NCI-H748 (cell line): Measurements from ENCODE around the gene DIAPH1.
A peak's percentile ranks its signal among the peaks of the same experiment; 100 is the strongest.

ENCODE experiments used
- DNase-seq: peaks from one replicate; lab custom pipeline; 2025; ENCODE audit not compliant: unreplicated experiment; lab: John Stamatoyannopoulos, UW

Gene DIAPH1

DNA sequence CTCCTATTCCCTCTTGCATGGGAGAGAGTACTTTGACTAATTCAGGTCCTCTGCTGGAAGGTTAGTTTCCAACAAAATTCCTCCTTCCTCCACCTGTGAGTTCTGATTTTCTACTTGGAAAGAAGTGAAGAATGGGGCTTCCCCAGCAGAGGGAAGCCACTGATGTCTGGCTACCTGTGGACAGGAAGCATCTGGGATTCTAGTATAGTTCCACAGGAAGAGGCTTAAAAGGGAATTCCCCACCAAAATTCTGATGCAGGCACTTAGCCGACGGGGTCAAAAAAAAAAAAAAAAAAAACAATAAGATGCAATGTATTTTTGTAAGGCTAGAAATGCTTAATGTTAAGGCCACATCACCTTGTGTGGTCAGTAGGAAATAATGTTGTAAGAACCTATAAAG, 96.5 kb downstream of the DIAPH1 start:
- no peak for DNase-seq

DNA sequence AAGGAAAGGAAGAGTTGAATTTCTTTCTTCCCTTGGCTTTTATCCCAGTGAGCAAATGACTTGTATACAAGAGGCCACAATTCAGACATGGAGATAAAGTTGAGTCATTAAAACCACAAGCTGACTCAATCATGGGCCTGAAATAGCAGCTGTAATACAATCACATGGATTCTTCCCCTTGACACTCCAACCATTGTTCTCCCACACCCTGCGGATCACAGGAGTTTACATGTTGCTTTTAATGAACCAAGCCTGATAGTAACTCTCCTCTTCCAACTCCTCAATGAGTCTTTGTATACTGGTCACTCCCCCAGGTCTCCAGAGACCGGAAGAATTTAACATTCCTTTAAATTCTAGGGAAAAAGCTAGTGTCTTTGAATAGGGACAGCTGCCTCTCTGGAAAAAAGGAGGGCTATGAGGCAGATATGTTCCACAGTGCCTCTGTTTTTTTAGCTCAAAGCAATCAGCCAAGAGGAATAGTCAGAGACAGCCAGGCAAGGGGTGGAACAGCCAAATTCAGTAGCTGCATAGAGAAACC, 97.5 kb downstream of the DIAPH1 start:
- DNase-seq: no peak

DNA sequence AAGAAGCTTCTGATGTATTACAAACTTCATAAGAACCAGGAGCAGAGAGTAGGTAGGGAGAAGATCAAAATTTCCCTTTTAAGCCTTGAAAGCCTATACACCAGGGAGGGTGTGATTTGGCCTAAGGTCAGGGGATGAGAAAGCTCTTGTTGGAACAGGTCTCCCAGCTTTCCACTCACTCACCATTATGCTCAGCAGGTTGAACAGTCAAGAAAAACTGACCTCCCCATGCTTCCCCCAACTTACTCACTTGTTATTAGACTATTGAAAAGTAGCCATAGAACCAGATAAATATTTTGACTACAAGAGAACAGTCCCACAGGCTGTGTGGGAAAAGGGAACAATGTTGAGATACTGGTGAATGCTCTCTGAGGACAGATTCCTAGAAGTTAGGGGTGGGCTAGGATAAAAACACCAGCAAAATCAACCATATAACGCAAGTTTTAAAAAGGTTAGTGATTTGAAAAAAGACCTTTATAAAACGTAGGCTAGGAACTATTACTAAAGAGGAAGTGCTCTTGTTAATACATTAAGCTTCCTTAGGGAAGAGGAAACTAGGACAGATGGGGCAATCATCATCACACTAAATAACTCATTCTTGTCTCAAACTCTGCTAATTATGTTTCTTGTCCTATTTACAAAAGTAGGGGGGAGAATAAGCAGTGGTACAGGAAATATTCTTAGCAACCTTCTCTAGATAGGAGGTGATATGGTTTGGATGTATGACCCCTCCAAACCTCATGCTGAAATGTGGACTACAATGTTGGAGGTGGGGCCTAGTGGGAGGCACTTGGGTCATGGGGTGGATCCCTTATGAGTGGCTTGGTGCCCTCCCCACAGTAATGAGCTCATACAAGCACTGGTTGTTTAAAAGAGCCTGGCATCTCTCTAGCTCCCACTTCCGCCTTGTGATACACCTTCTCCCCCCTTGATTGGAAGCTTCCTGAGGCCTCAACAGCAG, 98.9 kb downstream of the DIAPH1 start:
- no peak for DNase-seq

DNA sequence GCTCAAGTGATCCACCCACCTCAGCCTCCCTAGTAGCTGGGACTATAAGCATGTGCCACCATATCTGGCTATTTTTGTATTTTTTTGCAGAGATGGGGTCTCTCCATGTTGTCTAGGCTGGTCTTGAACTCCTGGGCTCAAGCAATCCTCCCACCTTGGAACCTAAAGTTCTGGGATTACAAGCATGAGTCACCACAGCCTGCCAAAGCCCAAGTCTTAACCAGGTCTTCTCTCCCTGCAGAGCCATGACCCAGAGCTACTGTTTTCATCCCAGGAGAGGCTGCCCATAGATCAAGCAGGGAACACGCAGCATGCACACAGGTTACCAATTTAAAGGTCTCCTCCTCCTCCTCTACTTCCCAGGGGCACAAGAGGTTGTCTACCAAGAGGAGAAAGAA, 100.2 kb downstream of the DIAPH1 start:
- no peak for DNase-seq

DNA sequence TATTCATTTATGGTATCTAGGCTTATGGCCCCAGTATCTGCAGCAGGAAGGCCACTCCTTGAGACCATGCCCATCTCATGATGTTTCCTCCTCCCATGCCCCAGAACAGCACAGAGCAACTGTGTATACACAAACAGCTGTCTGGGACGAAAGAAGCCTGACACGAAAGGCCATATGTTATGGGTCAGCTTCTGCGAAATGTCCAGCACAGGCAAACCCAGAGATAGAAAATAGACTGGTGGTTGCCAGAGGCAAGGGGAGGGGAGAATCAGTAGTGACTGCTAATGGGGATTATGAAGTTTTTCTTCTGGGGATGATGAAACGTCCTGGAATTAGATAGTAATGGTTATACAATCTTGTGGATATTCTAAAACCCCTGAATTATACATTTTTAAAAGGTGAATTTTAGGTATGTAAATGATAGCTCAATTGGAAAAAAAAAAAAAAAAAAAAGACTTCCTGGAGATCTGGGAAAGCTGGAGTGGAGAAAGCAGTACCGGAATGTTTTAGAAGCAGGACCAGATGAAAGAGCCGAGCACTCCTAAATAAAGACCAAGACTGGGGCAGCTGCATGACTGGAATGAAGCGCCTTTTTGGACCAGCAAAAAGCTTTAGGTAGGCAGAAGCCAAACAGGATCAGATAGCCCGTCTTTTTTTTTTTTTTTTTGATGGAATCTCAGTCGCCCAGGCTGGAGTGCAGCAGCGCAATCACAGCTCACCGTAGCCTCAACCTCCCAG, 100.8 kb downstream of the DIAPH1 start:
- DNase-seq: no peak

DNA sequence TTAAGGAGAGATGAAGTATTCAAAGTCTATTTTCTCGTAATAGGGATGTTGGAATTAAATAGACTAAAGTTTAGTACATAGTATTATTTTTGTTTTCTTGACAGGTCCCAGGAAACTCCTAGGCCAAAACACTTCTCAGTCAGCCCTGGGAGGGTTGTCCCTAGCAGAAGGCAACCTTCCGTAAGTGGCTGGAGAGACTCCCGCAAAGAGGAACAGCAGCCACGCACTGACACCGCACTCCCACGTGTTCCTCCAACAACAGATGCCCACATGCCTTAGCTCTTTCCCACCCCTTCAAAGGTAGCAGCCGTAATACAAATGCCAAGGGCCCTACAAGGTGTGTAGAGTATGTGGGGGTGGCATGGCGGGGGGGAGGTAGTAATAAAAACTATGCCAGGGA, 101.5 kb downstream of the DIAPH1 start:
- DNase-seq: no peak

DNA sequence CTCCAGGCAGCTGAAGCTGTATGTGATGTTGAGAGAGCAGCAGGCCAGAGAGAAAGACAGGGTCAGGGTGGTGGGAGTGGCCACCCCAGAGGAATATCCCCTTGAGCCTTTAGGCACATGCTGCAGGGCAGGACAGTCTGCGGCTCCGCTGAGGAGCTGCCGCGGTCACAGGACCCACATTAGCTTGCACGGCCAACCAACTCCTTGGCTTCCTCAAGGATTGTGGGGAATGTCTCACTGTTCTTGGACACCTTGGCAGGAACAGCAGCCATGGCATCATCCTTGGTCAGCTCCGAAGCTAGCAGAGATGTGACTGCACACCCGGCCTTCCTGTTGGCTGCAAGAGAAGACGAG, 102.2 kb downstream of the DIAPH1 start:
- no peak for DNase-seq

DNA sequence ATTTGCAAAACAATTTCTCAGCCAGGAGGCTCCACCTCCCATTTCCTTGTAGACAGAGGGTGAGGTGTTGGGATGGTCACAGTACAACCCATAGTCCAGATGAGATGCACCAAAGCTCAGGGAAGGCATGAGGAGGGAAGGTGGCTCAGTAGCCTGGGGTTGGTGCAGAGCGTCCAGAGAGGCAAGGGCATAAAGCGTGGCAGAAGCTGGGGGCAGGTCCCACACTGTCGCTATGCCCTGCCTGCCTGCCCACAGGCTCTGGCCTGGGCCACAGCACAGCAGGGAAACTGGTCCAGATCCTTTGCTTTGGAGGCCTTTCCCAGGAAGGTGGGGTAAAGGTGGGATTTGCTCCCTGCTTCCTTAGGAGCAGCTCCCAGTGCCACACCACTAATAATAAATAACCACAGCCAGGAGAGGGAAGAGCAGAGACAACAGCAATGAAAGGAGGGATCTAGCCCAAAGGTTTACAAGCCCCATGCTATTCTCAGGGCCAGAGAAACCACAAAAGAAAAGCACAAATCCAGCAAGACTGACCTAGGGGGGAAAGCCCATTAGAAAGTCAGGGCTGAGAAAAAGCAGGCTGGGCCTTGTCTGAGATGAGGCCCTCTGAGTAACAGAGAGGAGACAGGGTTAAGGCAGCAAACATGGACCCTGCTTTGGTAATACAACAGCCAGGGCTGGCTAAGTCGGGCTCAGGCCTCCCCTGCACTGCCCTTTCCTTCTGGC, 102.7 kb downstream of the DIAPH1 start:
- no peak for DNase-seq

DNA sequence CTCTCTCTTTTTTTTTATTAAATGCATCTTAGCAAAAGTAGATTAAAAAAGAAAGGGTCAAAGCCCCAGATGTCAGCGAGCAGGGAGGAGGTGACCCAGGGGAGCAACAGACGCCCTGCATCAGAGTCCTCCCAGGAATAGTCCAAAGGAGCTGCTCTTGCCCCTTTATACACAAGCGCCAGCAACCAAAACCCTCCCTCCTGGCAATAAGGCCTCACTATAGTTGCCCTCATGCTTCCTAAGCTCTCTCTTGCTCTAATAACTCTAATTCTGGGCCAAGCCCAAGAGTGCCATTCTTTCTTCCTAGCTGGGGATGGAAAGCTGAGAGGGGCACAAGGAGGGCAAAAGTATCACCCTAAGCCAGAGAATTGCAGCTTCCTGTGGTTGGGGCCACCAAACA, 103.7 kb downstream of the DIAPH1 start:
- DNase-seq: no peak

DNA sequence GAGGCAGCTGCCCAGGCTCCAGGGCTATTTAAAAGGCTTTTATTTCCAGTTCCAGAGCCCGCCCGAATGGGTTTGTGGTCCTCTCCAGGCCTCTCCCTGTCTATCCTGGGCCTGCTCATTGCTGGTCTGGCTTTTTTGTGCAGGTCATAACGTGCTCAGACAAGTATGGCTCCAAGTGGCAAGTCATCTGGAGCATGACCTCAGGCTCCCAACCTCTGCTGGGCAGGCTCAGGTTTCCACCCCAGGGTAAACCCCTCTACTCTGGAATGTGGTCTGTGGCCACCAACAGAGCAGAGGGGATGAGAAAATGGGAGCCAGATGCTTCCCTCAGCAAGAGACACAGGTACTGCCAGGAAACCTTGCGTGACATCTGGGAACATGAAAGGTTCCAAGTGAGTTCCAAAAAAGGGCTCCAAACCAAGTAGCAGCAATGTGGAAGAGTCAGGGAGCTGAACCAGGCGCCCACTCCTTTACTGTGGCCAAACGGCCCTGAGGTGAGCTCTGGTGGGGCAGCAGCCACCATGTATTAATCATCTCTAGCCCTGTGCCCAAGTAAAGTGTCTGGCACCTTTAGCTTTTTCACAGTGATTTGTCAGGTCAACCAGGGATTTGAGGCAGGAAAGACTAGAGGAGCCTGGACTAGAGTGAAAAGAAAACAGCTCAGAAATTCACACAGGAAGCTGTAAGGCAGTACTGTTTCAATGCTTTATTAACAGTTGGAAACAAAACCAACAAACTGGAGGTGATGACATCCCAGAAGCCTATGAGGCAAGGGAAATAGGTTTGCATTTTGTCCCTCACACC, 104.3 kb downstream of the DIAPH1 start:
- no peak for DNase-seq

DNA sequence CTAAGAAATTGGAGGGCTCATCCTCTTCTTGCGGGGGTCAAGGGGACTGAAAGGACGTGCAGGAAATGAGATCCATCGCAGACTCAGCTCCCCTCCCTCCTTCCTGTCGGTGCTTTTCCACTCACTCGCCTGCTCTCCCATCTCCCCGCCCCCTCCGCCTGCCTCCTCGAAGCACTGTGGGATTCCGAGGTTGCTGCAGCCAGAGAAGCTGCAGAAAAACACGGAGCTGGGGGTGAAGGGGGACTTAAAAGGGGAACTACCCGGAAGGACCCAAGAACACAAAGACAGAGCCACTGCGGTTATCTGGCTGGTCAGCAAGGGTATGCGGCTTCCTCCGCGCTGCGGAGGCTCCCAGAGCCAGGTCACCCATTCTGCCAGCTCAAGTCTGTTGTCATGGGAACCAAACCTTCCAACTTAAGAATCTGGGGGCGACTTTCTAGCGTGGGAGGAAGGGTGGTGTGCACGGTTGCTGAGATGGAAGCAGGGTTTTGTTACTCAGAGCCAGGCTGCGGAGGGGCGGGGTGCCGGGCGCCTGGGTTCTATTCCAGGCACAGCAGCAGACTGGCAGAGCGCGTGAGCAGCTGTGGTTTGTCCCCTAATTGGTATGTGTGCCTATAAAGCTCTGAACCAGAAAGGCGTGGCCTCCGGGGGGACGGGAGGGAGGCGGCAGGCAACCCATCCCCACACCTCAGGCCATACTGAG, 105.0 kb downstream of the DIAPH1 start:
- peak; percentile 61 for DNase-seq

DNA sequence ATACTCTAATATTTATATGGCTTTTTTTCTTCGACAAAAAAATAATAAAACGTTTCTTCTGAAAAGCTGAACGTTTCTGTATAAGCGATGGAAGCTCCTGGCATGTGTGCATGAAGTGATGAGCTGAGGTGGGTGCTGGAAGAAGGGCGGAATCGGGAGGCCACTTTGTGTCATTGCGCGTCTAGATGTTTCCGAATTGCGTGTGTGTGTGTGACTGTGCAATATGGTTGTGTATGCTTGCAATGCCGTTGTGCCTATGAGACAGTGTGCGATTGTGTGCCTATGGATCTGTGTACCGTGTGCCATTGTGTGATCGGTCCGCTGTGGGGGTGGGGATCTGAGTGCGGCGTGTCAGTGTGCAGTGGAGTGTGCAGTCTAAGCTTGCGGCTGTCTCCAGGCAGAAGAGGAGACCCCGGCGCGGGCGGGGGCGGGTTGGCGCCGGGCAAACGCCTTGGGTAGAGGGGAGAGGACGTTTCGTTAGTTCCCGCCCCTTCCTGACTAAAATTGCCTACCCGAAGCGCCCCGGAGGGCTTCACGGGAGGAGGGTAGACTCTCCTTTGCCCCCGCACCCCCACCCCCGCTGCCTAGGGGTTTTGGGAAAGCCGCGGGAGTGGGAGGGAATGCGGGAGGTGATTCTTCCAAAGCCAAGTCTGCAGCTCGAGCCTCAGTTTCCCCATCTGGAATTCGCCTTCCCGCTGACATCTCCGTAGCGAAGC, 105.7 kb downstream of the DIAPH1 start:
- peak; percentile 39 for DNase-seq

DNA sequence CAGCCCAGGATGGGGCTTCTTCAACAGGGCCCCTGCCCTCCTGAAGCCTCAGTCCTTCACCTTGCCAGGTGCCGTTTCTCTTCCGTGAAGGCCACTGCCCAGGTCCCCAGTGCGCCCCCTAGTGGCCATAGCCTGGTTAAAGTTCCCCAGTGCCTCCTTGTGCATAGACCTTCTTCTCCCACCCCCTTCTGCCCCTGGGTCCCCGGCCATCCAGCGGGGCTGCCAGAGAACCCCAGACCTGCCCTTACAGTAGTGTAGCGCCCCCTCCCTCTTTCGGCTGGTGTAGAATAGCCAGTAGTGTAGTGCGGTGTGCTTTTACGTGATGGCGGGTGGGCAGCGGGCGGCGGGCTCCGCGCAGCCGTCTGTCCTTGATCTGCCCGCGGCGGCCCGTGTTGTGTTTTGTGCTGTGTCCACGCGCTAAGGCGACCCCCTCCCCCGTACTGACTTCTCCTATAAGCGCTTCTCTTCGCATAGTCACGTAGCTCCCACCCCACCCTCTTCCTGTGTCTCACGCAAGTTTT, 106.3 kb downstream of the DIAPH1 start:
- peak; percentile 79 for DNase-seq

DNA sequence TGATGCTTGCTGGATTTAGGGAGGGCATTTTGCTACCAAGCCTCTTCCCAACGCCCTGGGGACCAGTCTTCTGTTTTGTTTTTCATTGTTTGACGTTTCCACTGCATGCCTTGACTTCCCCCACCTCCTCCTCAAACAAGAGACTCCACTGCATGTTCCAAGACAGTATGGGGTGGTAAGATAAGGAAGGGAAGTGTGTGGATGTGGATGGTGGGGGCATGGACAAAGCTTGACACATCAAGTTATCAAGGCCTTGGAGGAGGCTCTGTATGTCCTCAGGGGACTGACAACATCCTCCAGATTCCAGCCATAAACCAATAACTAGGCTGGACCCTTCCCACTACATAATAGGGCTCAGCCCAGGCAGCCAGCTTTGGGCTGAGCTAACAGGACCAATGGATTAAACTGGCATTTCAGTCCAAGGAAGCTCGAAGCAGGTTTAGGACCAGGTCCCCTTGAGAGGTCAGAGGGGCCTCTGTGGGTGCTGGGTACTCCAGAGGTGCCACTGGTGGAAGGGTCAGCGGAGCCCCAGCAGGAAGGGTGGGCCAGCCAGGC, 107.0 kb downstream of the DIAPH1 start:
- no peak for DNase-seq

DNA sequence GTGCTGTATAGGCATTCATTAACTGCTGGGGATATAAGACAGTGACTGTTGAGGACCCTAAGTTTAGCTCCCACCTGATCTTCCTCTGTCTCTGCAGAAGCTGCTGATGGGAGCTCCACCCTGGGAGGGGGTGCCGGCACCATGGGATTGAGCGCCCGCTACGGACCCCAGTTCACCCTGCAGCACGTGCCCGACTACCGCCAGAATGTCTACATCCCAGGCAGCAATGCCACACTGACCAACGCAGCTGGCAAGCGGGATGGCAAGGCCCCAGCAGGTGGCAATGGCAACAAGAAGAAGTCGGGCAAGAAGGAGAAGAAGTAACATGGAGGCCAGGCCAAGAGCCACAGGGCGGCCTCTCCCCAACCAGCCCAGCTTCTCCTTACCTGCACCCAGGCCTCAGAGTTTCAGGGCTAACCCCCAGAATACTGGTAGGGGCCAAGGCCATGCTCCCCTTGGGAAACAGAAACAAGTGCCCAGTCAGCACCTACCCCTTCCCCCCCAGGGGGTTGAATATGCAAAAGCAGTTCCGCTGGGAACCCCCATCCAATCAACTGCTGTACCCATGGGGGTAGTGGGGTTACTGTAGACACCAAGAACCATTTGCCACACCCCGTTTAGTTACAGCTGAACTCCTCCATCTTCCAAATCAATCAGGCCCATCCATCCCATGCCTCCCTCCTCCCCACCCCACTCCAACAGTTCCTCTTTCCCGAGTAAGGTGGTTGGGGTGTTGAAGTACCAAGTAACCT, 107.8 kb downstream of the DIAPH1 start:
- DNase-seq: no peak

DNA sequence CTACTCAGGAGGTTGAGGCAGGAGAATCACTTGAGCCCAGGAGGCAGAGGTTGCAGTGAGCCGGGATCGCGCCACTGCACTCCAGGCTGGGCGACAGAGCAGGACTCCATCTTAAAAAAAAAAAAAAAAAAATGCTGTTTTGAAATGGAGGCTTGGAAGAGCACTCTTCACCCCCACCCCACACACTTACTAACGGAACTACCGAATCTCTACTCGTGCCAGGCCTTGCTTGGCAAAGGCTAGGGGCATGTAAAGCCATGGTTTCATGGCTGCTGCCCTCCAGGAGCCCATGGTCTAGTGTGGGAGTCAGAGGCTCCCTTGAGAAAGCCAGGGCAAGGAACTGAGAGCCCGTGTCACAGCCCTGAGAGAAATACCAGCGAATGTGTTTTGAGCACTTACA, 108.6 kb downstream of the DIAPH1 start:
- no peak for DNase-seq

DNA sequence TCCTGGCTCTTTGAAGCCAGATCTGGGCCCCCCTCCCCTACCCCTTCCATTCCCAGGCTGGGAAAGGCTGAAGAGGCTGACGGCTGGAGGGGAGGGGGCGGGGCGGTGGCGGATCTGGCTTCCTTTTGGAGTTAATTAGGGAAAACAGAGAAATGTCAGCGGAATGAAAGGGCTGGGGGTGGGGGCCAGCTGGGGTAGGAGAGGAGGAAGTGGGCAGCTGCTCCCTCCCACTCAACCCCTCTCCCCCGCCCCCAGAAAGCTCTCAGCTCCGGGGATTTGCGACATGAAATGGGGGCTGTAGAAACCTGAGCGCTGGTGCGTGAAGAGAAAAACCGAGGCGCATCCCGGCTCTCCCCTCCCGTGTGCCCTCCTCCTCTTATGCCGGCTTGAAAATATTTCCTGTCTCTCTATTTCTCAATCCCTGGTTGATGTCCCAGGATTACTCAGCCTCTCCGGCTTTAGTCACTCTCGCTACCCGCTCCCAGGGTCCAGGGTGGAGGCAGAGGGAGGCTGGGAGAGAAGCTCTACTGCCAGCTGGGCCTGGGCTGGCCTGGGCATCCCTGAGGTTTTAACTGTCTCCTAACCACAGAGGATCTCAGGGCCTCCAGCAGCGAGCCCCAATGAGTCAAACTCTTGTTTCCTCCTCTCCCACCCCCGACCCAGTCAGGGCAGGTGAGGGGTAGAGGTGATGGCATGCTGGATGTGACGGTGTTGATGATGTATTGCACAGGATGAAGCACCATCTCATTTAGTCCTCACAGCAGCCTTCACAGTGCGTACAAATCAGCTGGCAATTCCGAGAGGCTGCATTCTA, 109.8 kb downstream of the DIAPH1 start:
- peak; percentile 37 for DNase-seq
